HUES6 (cell line): ENCODE measurements around the gene PIK3CD.

Source experiments
- H3K27ac ChIP-seq: 2 replicates; pipeline ENCODE4 v1.7.0; 2013; ENCODE audit warnings: low read depth, mild to moderate bottlenecking, low read length, inconsistent platforms
- H3K27me3 ChIP-seq: 2 replicates; pipeline ENCODE4 v1.6.1; 2013; ENCODE audit warnings: low read length; ENCODE audit not compliant: control insufficient read depth, insufficient read depth
- H3K36me3 ChIP-seq: 2 replicates; pipeline ENCODE4 v1.6.1; 2013; ENCODE audit warnings: low read length; ENCODE audit not compliant: control insufficient read depth, insufficient read depth
- H3K4me1 ChIP-seq: 2 replicates; pipeline ENCODE4 v1.6.1; 2013; ENCODE audit warnings: low read length; ENCODE audit not compliant: control insufficient read depth, insufficient read depth
- H3K4me3 ChIP-seq: 2 replicates; pipeline ENCODE4 v1.5.1; 2013; ENCODE audit warnings: low read depth, low read length
- H3K9ac ChIP-seq: one replicate; pipeline ENCODE4 v1.6.1; 2013; ENCODE audit warnings: mild to moderate bottlenecking, low read length
- H3K9me3 ChIP-seq: 2 replicates; pipeline ENCODE4 v1.6.1; 2013; ENCODE audit warnings: low read depth, low read length; ENCODE audit not compliant: control insufficient read depth, insufficient read depth

Gene PIK3CD

GRCh38 chr1:9651565-9652378 lies at the start of gene PIK3CD:
Gene PIK3CD, plus strand, starts transcription at chr1:9651731. Its CDS starts 58,725 bp downstream, at chr1:9710456.
- Histone ChIP-seq H3K4me1 (peaks cover 4% of the 10 kb centered on the region), H3K9ac (no peak within 1 kb of the TSS), H3K27me3 (peaks cover 54% of the 10 kb centered on the region), H3K27ac (no peak within 1 kb of the TSS), H3K36me3 (no peaks in the 10 kb centered on the region), H3K9me3 (no peaks in the 10 kb centered on the region), H3K4me3 (peak within 1 kb of the TSS; percentile 77)

DNA sequence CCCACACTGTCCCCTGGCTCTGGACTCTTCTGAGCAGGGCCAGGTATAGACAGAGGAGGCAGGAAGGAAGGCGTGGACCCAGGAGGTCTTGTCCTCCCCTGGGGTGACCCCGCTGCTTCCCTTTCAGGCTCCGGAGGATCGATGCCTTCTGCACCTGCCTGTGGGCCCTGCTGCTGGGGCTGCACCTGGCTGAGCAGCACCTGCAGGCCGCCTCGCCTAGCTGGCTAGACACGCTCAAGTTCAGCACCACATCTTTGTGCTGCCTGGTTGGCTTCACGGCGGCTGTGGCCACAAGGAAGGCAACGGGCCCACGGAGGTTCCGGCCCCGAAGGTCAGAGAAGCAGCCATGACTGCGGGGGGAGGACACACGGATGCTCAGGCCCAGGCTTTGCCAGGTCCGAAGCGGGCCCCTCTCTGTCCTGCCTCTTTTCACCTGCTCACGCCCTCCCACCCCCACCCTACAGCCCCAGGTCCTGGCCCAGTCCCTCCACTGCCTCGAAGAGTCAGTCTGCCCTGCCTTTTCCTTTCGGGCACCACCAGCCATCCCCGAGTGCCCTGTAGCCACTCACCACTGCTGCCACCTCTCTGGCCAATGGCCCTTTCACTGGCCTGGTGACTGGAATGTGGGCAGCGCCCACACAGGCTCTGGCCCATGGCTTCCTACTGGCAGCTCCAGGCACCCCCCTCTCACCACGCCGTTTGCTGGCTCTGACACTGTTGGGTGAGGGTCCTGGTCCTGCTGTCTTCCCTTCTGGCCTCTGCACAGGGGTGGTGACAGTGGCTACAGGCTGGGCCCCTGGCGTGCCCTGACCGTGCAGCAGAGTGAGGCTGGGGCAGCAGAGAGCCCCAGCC lies 49.4 kb upstream of the PIK3CD start:
- no peaks in the 10 kb centered on the region for H3K4me1 ChIP-seq
- no peak overlapping the region for H3K4me3 ChIP-seq
- no peak overlapping the region for H3K27ac ChIP-seq
- peaks cover 81% of the 10 kb centered on the region for H3K36me3 ChIP-seq
- H3K9ac ChIP-seq: no peak overlapping the region
- no peaks in the 10 kb centered on the region for H3K9me3 ChIP-seq
- no peaks in the 10 kb centered on the region for H3K27me3 ChIP-seq

GRCh38 chr1:9602794-9603167 lies 48.8 kb upstream of the PIK3CD start:
- Histone ChIP-seq H3K36me3 (peaks cover 81% of the 10 kb centered on the region), H3K4me1 (no peaks in the 10 kb centered on the region), H3K9me3 (no peaks in the 10 kb centered on the region), H3K4me3 (no peak overlapping the region), H3K27me3 (no peaks in the 10 kb centered on the region), H3K9ac (no peak overlapping the region), H3K27ac (no peak overlapping the region)

DNA sequence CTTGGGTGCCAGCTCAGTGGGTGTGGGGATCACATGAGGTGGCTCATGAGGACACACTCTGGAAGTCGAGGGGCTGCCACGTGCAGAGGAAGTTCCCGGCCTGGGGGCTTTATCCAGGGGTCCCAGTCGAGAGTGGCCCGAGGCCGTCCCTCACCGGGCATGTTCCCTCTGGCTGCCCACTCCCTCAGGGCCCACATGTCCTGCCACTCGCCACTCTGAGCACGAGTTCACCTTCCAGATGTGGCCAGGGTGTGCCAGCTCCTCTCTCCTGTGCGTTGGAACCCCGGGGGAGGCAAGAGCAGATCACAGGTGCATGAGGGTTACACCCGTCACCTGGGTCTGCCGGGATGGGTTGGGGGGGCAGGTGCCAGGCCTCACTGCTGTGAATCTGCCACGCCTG lies 48.2 kb upstream of the PIK3CD start:
- Histone ChIP-seq H3K4me1 (no peaks in the 10 kb centered on the region), H3K27ac (no peak overlapping the region), H3K9ac (no peak overlapping the region), H3K27me3 (no peaks in the 10 kb centered on the region), H3K4me3 (no peak overlapping the region), H3K36me3 (peaks cover 80% of the 10 kb centered on the region), H3K9me3 (no peaks in the 10 kb centered on the region)

DNA sequence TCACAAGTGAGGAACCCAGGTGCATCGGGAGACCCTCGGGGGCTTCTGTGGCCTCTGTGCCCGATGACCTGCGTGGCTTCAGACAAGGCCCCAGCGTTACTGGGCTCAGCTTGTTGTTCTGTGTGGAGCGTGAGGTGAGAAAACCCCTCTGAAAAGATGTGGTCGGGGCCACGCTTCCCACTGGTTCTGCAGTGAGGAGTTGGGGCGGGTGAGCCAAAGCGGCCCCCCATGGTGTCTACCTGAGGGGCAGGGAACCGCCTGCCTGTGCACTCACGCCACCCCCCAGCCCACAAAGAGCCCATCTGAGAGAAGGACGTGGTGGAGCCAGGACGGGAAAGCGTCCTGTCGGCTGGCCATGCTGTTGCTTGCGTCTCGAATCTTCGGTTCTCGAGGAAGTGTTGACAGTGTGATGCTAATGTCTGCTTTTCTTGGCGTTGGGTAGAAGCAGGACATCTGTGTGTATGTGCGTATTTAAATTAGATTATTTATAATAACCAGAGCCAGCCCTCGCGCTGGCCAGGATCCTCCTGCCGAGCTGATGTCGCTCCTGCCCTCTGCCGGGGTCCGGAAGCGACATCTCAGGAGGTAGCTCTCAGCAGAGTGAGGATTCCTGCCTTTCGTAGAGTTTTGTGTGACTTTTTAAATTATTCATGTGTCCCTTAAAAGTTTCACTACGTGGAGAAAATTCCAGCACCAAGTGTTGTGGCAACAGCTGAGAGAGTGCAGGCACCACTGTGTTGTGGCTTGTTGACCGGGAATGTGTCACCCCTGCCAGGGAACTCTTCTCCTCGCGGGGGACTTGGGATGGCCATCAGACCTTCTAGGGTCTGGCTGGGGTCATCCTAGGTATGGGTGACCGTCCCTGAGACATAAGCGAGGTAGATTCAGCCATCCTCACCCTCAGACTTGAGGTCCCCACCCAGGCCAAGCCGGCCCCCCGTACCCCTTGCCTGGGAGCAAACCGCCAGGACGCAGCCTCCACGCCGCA lies 47.5 kb upstream of the PIK3CD start:
- Histone ChIP-seq H3K27ac (no peak overlapping the region), H3K4me3 (no peak overlapping the region), H3K4me1 (no peaks in the 10 kb centered on the region), H3K9me3 (no peaks in the 10 kb centered on the region), H3K36me3 (peaks cover 84% of the 10 kb centered on the region), H3K27me3 (no peaks in the 10 kb centered on the region), H3K9ac (no peak overlapping the region)

GRCh38 chr1:9604836-9605235 lies 46.7 kb upstream of the PIK3CD start:
- H3K9me3 ChIP-seq: no peaks in the 10 kb centered on the region
- H3K27ac ChIP-seq: no peak overlapping the region
- H3K27me3 ChIP-seq: no peaks in the 10 kb centered on the region
- peaks cover 90% of the 10 kb centered on the region for H3K36me3 ChIP-seq
- no peaks in the 10 kb centered on the region for H3K4me1 ChIP-seq
- no peak overlapping the region for H3K9ac ChIP-seq
- H3K4me3 ChIP-seq: no peak overlapping the region

GRCh38 chr1:9605946-9606455 lies 45.5 kb upstream of the PIK3CD start:
- Histone ChIP-seq H3K36me3 (peaks cover 91% of the 10 kb centered on the region), H3K9ac (no peak overlapping the region), H3K27ac (no peak overlapping the region), H3K4me1 (no peaks in the 10 kb centered on the region), H3K9me3 (no peaks in the 10 kb centered on the region), H3K4me3 (no peak overlapping the region), H3K27me3 (no peaks in the 10 kb centered on the region)

DNA sequence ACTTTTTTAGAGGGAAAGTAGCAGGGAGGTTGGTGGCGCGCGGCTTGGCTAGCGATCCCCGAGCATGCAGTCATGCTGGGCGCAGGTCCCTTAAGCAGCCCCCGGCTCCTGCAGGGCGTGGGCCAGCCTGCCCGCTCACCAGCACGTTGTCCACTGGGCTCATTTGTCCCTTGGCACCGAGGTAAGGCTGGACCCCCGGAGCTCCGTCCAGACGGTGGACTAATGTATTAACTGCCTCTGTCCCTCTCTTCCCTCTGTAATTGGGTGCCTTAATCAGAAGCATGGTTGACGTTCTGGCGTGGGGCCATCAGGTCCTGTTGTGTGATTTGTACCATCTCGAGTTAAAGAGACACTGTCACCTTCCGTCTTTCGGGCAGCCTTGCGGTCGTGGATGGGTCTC lies 45.1 kb upstream of the PIK3CD start:
- Histone ChIP-seq H3K9ac (no peak overlapping the region), H3K4me1 (no peaks in the 10 kb centered on the region), H3K27ac (no peak overlapping the region), H3K4me3 (no peak overlapping the region), H3K36me3 (peaks cover 89% of the 10 kb centered on the region), H3K9me3 (no peaks in the 10 kb centered on the region), H3K27me3 (no peaks in the 10 kb centered on the region)

- Histone ChIP-seq H3K9ac (no peak overlapping the region), H3K4me3 (no peak overlapping the region), H3K36me3 (peaks cover 89% of the 10 kb centered on the region), H3K4me1 (no peaks in the 10 kb centered on the region), H3K27me3 (no peaks in the 10 kb centered on the region), H3K9me3 (no peaks in the 10 kb centered on the region), H3K27ac (no peak overlapping the region)
These were observed 44.6 kb upstream of the PIK3CD start for GRCh38 chr1:9606948-9607347.

DNA sequence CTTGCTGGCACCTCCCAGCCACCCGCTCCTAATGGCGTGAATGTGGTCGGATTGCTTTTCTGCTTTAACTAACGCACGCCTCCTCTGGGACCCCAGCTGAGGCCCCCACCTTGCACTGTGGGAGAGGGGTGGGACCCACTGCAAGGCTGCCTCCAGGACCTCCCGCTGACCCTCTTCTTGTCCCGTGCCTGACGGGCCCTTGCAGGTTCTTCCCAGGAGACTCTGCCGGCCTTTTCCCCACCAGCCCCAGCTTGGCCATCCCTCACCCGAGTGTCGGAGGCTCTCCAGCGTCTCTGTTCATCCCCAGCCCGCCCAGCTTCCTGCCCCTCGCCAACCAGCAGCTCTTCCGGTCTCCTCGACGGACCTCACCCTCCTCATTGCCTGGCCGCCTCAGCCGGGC lies 44.2 kb upstream of the PIK3CD start:
- Histone ChIP-seq H3K4me3 (no peak overlapping the region), H3K36me3 (peaks cover 89% of the 10 kb centered on the region), H3K27me3 (no peaks in the 10 kb centered on the region), H3K27ac (no peak overlapping the region), H3K9me3 (no peaks in the 10 kb centered on the region), H3K9ac (no peak overlapping the region), H3K4me1 (no peaks in the 10 kb centered on the region)
